H9 (cell line): ENCODE data around the gene PTP4A1. TPM values are rescaled to one million over a fixed set of nuclear protein-coding genes. Genes with fewer than 3 reads are reported as not detected.

Source experiments
- DNase-seq: peaks from one replicate; pipeline ENCODE4 v3.0.0-alpha.2; 2017
- H2AFZ ChIP-seq: one replicate; pipeline ENCODE4 v1.6.1; 2013; ENCODE audit warnings: mild to moderate bottlenecking, low read length, control low read depth, moderate library complexity
- H2AK5ac ChIP-seq: 2 replicates; pipeline ENCODE4 v1.6.1; 2013; ENCODE audit warnings: low read length, control low read depth, mixed read lengths; ENCODE audit not compliant: insufficient read length
- H2BK120ac ChIP-seq: one replicate; pipeline ENCODE4 v1.6.1; 2013; ENCODE audit warnings: low read depth, mild to moderate bottlenecking, low read length, control low read depth, inconsistent platforms; ENCODE audit not compliant: poor library complexity, severe bottlenecking
- H2BK12ac ChIP-seq: 2 replicates; pipeline ENCODE4 v1.6.1; 2013; ENCODE audit warnings: low read length, control low read depth, mixed read lengths, low read depth; ENCODE audit not compliant: insufficient read length
- H2BK15ac ChIP-seq: 2 replicates; pipeline ENCODE4 v1.6.1; 2013; ENCODE audit warnings: low read depth, low read length, control low read depth
- H2BK20ac ChIP-seq: one replicate; pipeline ENCODE4 v1.6.1; 2013; ENCODE audit warnings: low read depth, mild to moderate bottlenecking, low read length, control low read depth, inconsistent platforms; ENCODE audit not compliant: poor library complexity, severe bottlenecking
- H2BK5ac ChIP-seq: 2 replicates; pipeline ENCODE4 v1.6.1; 2013; ENCODE audit warnings: low read length, control low read depth, mixed read lengths; ENCODE audit not compliant: insufficient read length
- H3K14ac ChIP-seq: 2 replicates; pipeline ENCODE4 v1.6.1; 2013; ENCODE audit warnings: low read length, control low read depth; ENCODE audit not compliant: insufficient read depth
- H3K18ac ChIP-seq: 2 replicates; pipeline ENCODE4 v1.6.1; 2013; ENCODE audit warnings: low read depth, mild to moderate bottlenecking, mixed read lengths, low read length, control low read depth; ENCODE audit not compliant: insufficient read length
- H3K23ac ChIP-seq: 2 replicates; pipeline ENCODE4 v1.6.1; 2013; ENCODE audit warnings: low read length, control low read depth, mixed read lengths, low read depth; ENCODE audit not compliant: insufficient read length
- H3K23me2 ChIP-seq: 2 replicates; pipeline ENCODE4 v1.6.1; 2013; ENCODE audit warnings: low read depth, mild to moderate bottlenecking, mixed read lengths, low read length, control low read depth; ENCODE audit not compliant: insufficient read length, poor library complexity, severe bottlenecking
- H3K27ac ChIP-seq: 2 replicates; pipeline ENCODE4 v1.5.1; 2013; ENCODE audit warnings: low read length, control low read depth, mixed read lengths, low read depth; ENCODE audit not compliant: insufficient read length
- H3K27me3 ChIP-seq: 2 replicates; pipeline ENCODE4 v1.6.1; 2013; ENCODE audit warnings: low read length, control low read depth, inconsistent platforms; ENCODE audit not compliant: insufficient read depth
- H3K4ac ChIP-seq: 2 replicates; pipeline ENCODE4 v1.6.1; 2013; ENCODE audit warnings: low read depth, mild to moderate bottlenecking, control low read depth, inconsistent platforms, low read length, moderate library complexity
- H3K4me1 ChIP-seq: 2 replicates; pipeline ENCODE4 v1.6.1; 2013; ENCODE audit warnings: low read length, control low read depth, inconsistent platforms; ENCODE audit not compliant: insufficient read depth
- H3K4me2 ChIP-seq: 2 replicates; pipeline ENCODE4 v1.6.1; 2013; ENCODE audit warnings: low read length, control low read depth, mixed read lengths; ENCODE audit not compliant: insufficient read length, insufficient read depth
- H3K56ac ChIP-seq: 2 replicates; pipeline ENCODE4 v1.6.1; 2013; ENCODE audit warnings: low read depth, mild to moderate bottlenecking, mixed read lengths, low read length, control low read depth; ENCODE audit not compliant: insufficient read length
- H3K79me1 ChIP-seq: 2 replicates; pipeline ENCODE4 v1.6.1; 2013; ENCODE audit warnings: low read depth, mild to moderate bottlenecking, moderate library complexity, low read length, control low read depth, inconsistent platforms; ENCODE audit not compliant: insufficient read depth, poor library complexity, severe bottlenecking
- H3K79me2 ChIP-seq: 2 replicates; pipeline ENCODE4 v1.6.1; 2013; ENCODE audit warnings: low read length, control low read depth, inconsistent platforms; ENCODE audit not compliant: insufficient read depth
- H3K9ac ChIP-seq: 2 replicates; pipeline ENCODE4 v1.6.1; 2013; ENCODE audit warnings: low read length, control low read depth, mixed read lengths; ENCODE audit not compliant: insufficient read length; ENCODE audit errors: extremely low read depth
- H3K9me3 ChIP-seq: one replicate; pipeline ENCODE4 v1.6.1; 2013; ENCODE audit warnings: low read depth, low read length, inconsistent platforms; ENCODE audit not compliant: control insufficient read depth
- H3T11ph ChIP-seq: one replicate; pipeline ENCODE4 v1.6.1; 2013; ENCODE audit warnings: mild to moderate bottlenecking, low read length, control low read depth, inconsistent platforms
- H4K20me1 ChIP-seq: one replicate; pipeline ENCODE4 v1.6.1; 2013; ENCODE audit not compliant: control insufficient read depth, insufficient read length, insufficient read depth
- H4K5ac ChIP-seq: 2 replicates; pipeline ENCODE4 v1.6.1; 2013; ENCODE audit warnings: low read depth, mild to moderate bottlenecking, mixed read lengths, low read length, control low read depth; ENCODE audit not compliant: insufficient read length
- H4K8ac ChIP-seq: replicated peaks from 2 replicates; pipeline ENCODE4 v1.6.1; 2013; ENCODE audit warnings: low read length, control low read depth, mixed read lengths, low read depth; ENCODE audit not compliant: insufficient read length
- H4K91ac ChIP-seq: 2 replicates; pipeline ENCODE4 v1.6.1; 2013; ENCODE audit warnings: low read depth, mild to moderate bottlenecking, moderate library complexity, mixed read lengths, low read length, control low read depth; ENCODE audit not compliant: insufficient read length
- H3K27ac Mint-ChIP-seq, 3 experiments: 2 replicates in 2 of 3; 3 replicates in 1 of 3; pipeline ENCODE4 v1.8.0; 2020 to 2021; ENCODE audit warnings: mixed read lengths in 3 of 3, mild to moderate bottlenecking in 1 of 3, moderate library complexity in 1 of 3
- H3K27me3 Mint-ChIP-seq: 2 replicates; pipeline ENCODE4 v1.8.0; 2021; ENCODE audit warnings: low read depth, mild to moderate bottlenecking, moderate library complexity, mixed read lengths
- H3K36me3 Mint-ChIP-seq, 3 experiments: 2 replicates in 2 of 3; 3 replicates in 1 of 3; pipeline ENCODE4 v1.8.0; 2020 to 2021; ENCODE audit warnings: low read depth in 3 of 3, mixed read lengths in 3 of 3; ENCODE audit not compliant: insufficient read depth in 1 of 3
- H3K4me1 Mint-ChIP-seq, 2 experiments: 2 replicates each; pipeline ENCODE4 v1.8.0; 2020; ENCODE audit warnings: mixed read lengths in 2 of 2
- H3K4me3 Mint-ChIP-seq, 2 experiments: 2 replicates in 1 of 2; 3 replicates in 1 of 2; pipeline ENCODE4 v1.8.0; 2020 to 2021; ENCODE audit warnings: mild to moderate bottlenecking in 2 of 2, mixed read lengths in 2 of 2, moderate library complexity in 1 of 2
- H3K9me3 Mint-ChIP-seq, 2 experiments: 2 replicates in 1 of 2; 3 replicates in 1 of 2; pipeline ENCODE4 v1.8.0; 2020; ENCODE audit warnings: mild to moderate bottlenecking in 2 of 2, mixed read lengths in 2 of 2, moderate library complexity in 1 of 2
- WGBS: extraction: QIAGEN DNeasy Blood & Tissue Kit; methylation state at CpG from one replicate; pipeline ENCODE4 v1.1.7; 2013; ENCODE audit warnings: missing lambda C conversion rate, low lambda C conversion rate, mixed read lengths; ENCODE audit not compliant: insufficient read length; ENCODE audit errors: extremely low coverage; 5-methylcytosine and 5-hydroxymethylcytosine counted together
- total RNA-seq: library from RNA; stranded (reverse); gene quantifications from 2 replicates; pipeline ENCODE4 v1.2.1, GENCODE V29; 2021
- TF ChIP-seq, protein P1 (sequence below): fragments of 200-600 bp; sonication (generic); conservative IDR thresholded peaks from 3 replicates; pipeline ENCODE4 v1.8.0; 2021; ENCODE audit warnings: antibody characterized with exemption, mild to moderate bottlenecking

PTP4A1 gene
- total RNA-seq, 1 experiment from 2014 or later: 85.9 TPM

GRCh38 chr6:63553900-63554299 lies 18.4 kb upstream of the PTP4A1 start:
- H2BK20ac ChIP-seq: no peak overlapping the region
- no peak overlapping the region for H2AK5ac ChIP-seq
- H3K4me2 ChIP-seq: no peak overlapping the region
- H3K27ac ChIP-seq: no peak overlapping the region
- H3K4me1 ChIP-seq: no peaks in the 10 kb centered on the region
- H2BK120ac ChIP-seq: no peak overlapping the region
- H2BK12ac ChIP-seq: no peak overlapping the region
- no peaks in the 10 kb centered on the region for H3K79me2 ChIP-seq
- H3K4ac ChIP-seq: no peak overlapping the region
- H3K36me3 Mint-ChIP-seq: no peaks in the 10 kb centered on the region; a peak in 1 of 7 replicates
- no peak overlapping the region for H2BK15ac ChIP-seq
- H3K56ac ChIP-seq: no peak overlapping the region
- no peak for DNase-seq
- no peaks in the 10 kb centered on the region for H3K9me3 ChIP-seq
- H3K14ac ChIP-seq: no peak overlapping the region
- H3K9me3 Mint-ChIP-seq: no peaks in the 10 kb centered on the region
- no peaks in the 10 kb centered on the region for H3K79me1 ChIP-seq
- no peak overlapping the region for H3T11ph ChIP-seq
- H3K27me3 Mint-ChIP-seq: no peaks in the 10 kb centered on the region
- no peaks in the 10 kb centered on the region for H3K23me2 ChIP-seq
- H2BK5ac ChIP-seq: no peak overlapping the region
- no peak overlapping the region for H4K91ac ChIP-seq
- H4K8ac ChIP-seq: no peak overlapping the region
- H4K5ac ChIP-seq: no peak overlapping the region
- H3K18ac ChIP-seq: no peak overlapping the region
- TF ChIP-seq, protein P1, sequence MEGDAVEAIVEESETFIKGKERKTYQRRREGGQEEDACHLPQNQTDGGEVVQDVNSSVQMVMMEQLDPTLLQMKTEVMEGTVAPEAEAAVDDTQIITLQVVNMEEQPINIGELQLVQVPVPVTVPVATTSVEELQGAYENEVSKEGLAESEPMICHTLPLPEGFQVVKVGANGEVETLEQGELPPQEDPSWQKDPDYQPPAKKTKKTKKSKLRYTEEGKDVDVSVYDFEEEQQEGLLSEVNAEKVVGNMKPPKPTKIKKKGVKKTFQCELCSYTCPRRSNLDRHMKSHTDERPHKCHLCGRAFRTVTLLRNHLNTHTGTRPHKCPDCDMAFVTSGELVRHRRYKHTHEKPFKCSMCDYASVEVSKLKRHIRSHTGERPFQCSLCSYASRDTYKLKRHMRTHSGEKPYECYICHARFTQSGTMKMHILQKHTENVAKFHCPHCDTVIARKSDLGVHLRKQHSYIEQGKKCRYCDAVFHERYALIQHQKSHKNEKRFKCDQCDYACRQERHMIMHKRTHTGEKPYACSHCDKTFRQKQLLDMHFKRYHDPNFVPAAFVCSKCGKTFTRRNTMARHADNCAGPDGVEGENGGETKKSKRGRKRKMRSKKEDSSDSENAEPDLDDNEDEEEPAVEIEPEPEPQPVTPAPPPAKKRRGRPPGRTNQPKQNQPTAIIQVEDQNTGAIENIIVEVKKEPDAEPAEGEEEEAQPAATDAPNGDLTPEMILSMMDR: no peak
- H3K4me1 Mint-ChIP-seq: 0 out of 4 replicates have a peak, but pooled peaks cover 0 to 3% of the 10 kb centered on the region in 2 experiments
- H2AFZ ChIP-seq: no peak overlapping the region
- no CpG with 5 or more reads among the region's 1 CpG for WGBS
- no peak overlapping the region for H3K23ac ChIP-seq
- no peak overlapping the region for H3K27ac Mint-ChIP-seq
- no peak overlapping the region for H3K4me3 Mint-ChIP-seq
- no peak overlapping the region for H3K9ac ChIP-seq
- no peaks in the 10 kb centered on the region for H4K20me1 ChIP-seq
- no peaks in the 10 kb centered on the region for H3K27me3 ChIP-seq
